ENCODE data around the gene ZNF777.
"Not testable (repeated sequence)": the region's sequence is repeated elsewhere in the genome, so short reads cannot be mapped to it uniquely, and the experiment has no call there.

The ZNF777 gene

GRCh38 chr7:149409895-149410294, 51.0 kb downstream of the ZNF777 start:
- no peak for DNase-seq

- DNase-seq, result no peak
Observed at GRCh38 chr7:149404825-149405224, 56.0 kb downstream of the ZNF777 start.

GRCh38 chr7:149404396-149404795, 56.5 kb downstream of the ZNF777 start:
- no peak for DNase-seq

- no peak for DNase-seq
Observed at GRCh38 chr7:149398195-149398820, 62.6 kb downstream of the ZNF777 start.

GRCh38 chr7:149397470-149398043, 63.3 kb downstream of the ZNF777 start:
- no peak for DNase-seq

- not testable (repeated sequence) for DNase-seq
Observed at GRCh38 chr7:149388550-149389335, 72.1 kb downstream of the ZNF777 start.

GRCh38 chr7:149386514-149386913, 74.3 kb downstream of the ZNF777 start:
- DNase-seq, result not testable (repeated sequence)

GRCh38 chr7:149385195-149385950, 75.5 kb downstream of the ZNF777 start:
- DNase-seq, result no peak
